ENCODE measurements around the gene NCAM2. TPM values are rescaled to one million over a fixed set of nuclear protein-coding genes. Genes with fewer than 3 reads are reported as not detected.

Gene NCAM2
- total and polyA plus RNA-seq, 2 donors (not counting 3 experiments of a cell fraction or from before 2014, with no cell fraction given), result 0.11 to 0.27 TPM

DNA sequence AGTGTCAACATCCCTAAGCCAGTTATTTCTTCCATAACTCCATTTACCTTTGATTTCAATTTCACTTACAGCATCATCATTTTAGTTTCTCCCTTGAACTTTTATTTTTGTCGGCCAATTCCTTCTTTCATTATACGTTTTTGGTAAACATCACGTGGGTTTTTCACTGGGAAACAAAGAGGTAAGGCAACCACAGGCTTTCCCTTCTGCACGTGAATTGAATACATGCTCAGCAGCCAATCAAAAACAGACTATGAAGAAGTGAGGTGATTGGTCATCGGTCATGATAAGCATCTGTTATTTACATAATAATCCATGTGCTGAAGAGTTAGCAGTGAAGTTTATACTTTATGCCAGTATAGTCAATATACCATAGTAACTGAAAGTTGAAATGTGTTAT, 98.7 kb downstream of the NCAM2 start:
- no peaks in the 10 kb centered on the region for H3K79me2 ChIP-seq (ENCODE audit: control insufficient read depth, insufficient read depth, low read length)
- no peak overlapping the region for H2AFZ ChIP-seq (ENCODE audit: low read depth, low read length)
- H3K27ac ChIP-seq (ENCODE audit: insufficient read depth, low read depth, low read length), result no peak overlapping the region
- no peaks in the 10 kb centered on the region for H3K9me3 ChIP-seq (replicated peaks; ENCODE audit: control insufficient read depth, insufficient read depth, low read length)
- H3K4me2 ChIP-seq (ENCODE audit: insufficient read depth, low read length), result no peak overlapping the region
- no peaks in the 10 kb centered on the region for H3K27me3 ChIP-seq (ENCODE audit: control insufficient read depth in 2 of 2, insufficient read depth in 2 of 2, low read length in 2 of 2)
- DNase-seq (ENCODE audit: low read depth, low spot score) (no peak), FAIRE-seq (no peak)
- no peaks in the 10 kb centered on the region for H3K4me1 ChIP-seq (ENCODE audit: control insufficient read depth, extremely low read depth, insufficient read depth, low read length)
- no TSS peak for BruUV-seq (replicated peaks)
- intact Hi-C loops (cut with micrococcal nuclease), result no loop called here
- dilution Hi-C loops (cut with MboI; ENCODE audit: extremely low pct_ligation_motif_present, low sequenced_read_pairs), result no loop called here
- POLR2A ChIA-PET, result no interaction called here
- no peaks in the 10 kb centered on the region for H4K20me1 ChIP-seq (replicated peaks; ENCODE audit: control insufficient read depth, extremely low read depth, insufficient read depth, low read length)
- no peaks in the 10 kb centered on the region for H3K36me3 ChIP-seq (ENCODE audit: control insufficient read depth in 2 of 2, extremely low read depth in 1 of 2, insufficient read depth in 2 of 2, low read length in 2 of 2)
- TF ChIP-seq, protein P1, sequence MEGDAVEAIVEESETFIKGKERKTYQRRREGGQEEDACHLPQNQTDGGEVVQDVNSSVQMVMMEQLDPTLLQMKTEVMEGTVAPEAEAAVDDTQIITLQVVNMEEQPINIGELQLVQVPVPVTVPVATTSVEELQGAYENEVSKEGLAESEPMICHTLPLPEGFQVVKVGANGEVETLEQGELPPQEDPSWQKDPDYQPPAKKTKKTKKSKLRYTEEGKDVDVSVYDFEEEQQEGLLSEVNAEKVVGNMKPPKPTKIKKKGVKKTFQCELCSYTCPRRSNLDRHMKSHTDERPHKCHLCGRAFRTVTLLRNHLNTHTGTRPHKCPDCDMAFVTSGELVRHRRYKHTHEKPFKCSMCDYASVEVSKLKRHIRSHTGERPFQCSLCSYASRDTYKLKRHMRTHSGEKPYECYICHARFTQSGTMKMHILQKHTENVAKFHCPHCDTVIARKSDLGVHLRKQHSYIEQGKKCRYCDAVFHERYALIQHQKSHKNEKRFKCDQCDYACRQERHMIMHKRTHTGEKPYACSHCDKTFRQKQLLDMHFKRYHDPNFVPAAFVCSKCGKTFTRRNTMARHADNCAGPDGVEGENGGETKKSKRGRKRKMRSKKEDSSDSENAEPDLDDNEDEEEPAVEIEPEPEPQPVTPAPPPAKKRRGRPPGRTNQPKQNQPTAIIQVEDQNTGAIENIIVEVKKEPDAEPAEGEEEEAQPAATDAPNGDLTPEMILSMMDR (IDR thresholded peaks at IDR 0.05; ENCODE audit: extremely low read depth in 1 of 2, insufficient read depth in 1 of 2, low read depth in 1 of 2, low read length in 2 of 2), result no peak
- TF ChIP-seq GATA2 (IDR thresholded peaks at IDR 0.05; ENCODE audit: insufficient read depth, insufficient read length, low read depth, low read length) (no peak), POLR2AphosphoS5 (IDR thresholded peaks at IDR 0.05; ENCODE audit: insufficient read depth, low read depth, low read length) (no peak), EZH2 (IDR thresholded peaks at IDR 0.05; ENCODE audit: borderline replicate concordance, low read depth, low read length, severe bottlenecking) (no peak), JUN (IDR thresholded peaks at IDR 0.05; ENCODE audit: borderline replicate concordance, insufficient read depth, insufficient read length, low read depth) (no peak), FOS (IDR thresholded peaks at IDR 0.05; ENCODE audit: borderline replicate concordance, insufficient read depth, low read length) (no peak), MYC (IDR thresholded peaks at IDR 0.05; ENCODE audit: low read depth, low read length) (no peak), POLR2A (IDR thresholded peaks at IDR 0.05; ENCODE audit: low read depth, low read length) (no peak)
- TF ChIP-seq, protein P2, sequence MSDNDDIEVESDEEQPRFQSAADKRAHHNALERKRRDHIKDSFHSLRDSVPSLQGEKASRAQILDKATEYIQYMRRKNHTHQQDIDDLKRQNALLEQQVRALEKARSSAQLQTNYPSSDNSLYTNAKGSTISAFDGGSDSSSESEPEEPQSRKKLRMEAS (IDR thresholded peaks at IDR 0.05; ENCODE audit: insufficient read depth, insufficient read length), result no peak
- CTCF ChIA-PET, result no interaction called here
- H3K9ac ChIP-seq (replicated peaks; ENCODE audit: extremely low read depth, insufficient read depth, low read length), result no peak overlapping the region
- H3K4me3 ChIP-seq (replicated peaks in 1 of 3; ENCODE audit: insufficient read depth in 1 of 3, low read depth in 1 of 3, low read length in 3 of 3), result no peak overlapping the region
- no peaks in the 10 kb centered on the region for H3K9me1 ChIP-seq (replicated peaks; ENCODE audit: control insufficient read depth, extremely low read depth, insufficient read depth, low read length)
